Measurements from ENCODE around the gene DNAJC7.
"Not testable (repeated sequence)": the region's sequence is repeated elsewhere in the genome, so short reads cannot be mapped to it uniquely, and the experiment has no call there.

Gene DNAJC7

DNA sequence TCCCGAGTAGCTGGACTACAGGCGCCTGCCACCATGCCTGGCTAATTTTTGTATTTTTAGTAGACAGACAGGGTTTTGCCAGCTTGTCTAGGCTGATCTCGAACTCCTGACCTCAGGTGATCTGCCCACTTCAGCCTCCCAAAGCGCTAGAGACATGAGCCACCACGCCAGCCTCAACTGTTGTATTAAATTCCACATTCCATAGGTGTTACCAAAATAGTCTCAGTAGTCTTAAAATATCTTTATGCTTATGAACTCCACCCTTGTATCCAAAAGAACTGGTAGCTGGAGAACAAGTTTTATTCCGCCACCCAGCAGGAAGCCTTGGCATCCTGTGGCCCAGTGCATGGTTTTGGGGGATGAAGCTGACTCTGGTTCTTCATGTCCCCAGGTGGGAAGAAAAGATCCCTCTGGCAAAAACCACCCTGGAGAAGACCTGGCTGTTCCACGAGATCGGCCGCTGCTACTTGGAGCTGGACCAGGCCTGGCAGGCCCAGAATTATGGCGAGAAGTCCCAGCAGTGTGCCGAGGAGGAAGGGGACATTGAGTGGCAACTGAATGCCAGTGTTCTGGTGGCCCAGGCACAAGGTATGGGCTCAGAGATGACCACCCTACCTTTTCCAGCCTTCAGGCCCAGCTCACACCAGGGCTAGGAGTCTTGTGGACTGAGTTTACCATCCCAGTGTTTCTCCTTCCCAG lies 68.3 kb downstream of the DNAJC7 start:
- DNase-seq = no peak

DNA sequence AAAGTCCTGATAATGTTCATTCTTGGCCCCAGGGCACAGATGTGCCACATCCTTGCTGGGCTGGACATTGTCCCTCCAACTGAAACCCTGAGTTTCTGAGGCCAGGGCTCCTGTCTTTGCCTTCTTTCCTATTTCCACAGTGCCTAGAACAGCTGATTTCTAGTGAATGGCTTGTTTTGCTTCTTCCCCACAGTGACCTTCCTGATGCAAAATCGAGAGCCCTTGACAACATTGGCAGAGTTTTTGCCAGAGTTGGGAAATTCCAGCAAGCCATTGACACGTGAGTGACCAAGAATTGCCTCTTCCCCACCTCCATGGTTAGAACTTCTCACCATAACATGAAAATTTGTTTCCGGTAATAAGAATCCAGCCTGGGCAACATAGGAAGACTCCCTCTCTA lies 72.3 kb downstream of the DNAJC7 start:
- no peak for DNase-seq

DNA sequence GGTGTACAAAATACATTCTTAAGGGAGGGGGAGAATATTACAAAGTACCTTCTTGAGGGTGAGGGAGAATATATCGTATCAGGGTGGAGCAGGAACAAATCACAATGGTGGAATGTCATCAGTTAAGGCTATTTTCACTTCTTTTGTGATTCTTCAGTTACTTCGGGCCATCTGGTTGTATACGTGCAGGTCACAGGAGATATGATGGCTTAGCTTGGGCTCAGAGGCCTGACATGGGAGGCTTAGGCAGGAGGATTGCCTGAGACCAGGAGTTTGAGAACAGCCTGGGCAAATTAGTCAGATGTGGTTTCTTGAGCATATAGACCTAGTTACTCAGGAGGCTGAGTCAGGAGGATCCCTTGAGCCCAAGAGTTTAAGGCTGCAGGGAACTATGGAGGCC lies 73.7 kb downstream of the DNAJC7 start:
- no peak for DNase-seq

DNA sequence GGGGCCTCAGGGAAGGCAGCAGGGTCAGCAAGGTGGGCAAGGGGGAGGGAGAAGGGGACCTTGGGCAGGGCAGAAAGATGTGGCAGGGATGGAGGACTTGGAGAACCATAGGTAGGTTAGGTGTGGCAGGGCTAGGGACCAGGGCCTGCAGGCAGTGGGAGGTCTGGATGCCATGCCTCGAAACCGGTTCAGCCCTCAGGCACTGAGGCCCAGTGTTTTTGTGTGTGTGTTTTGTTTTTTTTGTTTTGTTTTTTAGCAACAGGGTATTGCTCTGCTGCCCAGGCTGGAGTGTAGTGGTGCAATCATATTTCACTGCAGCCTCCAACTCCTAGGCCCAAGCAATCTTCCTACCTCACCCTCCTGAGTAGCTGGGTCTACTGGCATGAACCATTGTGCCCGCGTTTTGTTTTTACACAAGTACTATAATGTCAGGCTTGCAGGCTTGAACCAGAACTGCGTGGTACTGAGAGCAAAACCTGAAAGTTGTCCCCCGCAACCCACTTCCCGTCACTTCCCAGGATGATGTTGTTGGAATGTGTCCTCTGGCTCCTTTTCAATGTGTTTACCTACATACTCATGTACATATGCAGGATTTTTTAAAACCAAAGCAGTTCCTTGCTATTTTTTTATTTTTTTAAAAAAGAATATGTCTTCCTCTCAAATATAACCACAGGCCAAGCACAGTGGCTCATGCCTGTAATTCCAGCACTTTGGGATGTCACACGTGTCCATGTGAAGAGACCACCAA lies 74.4 kb downstream of the DNAJC7 start:
- DNase-seq = no peak

DNA sequence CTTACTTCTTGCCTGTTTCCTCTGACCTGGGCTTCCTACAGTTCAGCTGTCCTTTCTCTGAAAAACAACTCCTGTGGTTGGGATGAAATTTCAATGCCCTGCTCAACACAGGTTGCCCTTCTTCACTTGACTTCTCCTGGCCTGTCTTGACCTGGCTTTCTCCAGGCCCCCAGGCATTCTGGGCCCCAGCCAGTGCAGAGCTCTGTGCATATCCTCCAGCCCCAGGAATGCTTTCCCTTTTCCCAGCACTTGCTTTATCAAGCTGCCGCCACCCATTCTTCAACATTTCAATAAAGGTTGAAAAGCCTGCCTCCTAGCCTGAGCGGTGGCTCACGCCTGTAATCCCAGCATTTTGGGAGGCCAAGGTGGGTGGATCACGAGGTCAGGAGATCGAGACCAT lies 76.1 kb downstream of the DNAJC7 start:
- no peak for DNase-seq

DNA sequence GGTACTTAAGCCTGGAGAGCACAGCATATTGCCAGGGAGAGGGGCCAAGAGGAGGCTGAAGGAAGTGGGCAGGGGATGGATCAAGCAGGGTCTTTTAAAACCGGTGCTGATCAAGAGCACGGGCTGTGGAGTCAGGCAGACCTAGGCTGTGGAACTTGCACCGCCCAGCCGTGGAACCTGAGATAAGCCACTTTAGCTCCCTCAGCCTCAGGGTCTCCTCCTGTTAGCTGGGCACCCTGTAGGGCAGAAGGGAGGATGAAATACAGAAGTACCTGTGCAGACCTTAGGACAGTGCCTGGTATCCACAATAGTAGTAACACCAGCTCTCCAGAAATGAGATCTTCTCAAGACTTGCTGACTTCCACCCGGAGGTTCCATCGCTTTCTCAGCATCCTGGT lies 77.5 kb downstream of the DNAJC7 start:
- no peak for DNase-seq

DNA sequence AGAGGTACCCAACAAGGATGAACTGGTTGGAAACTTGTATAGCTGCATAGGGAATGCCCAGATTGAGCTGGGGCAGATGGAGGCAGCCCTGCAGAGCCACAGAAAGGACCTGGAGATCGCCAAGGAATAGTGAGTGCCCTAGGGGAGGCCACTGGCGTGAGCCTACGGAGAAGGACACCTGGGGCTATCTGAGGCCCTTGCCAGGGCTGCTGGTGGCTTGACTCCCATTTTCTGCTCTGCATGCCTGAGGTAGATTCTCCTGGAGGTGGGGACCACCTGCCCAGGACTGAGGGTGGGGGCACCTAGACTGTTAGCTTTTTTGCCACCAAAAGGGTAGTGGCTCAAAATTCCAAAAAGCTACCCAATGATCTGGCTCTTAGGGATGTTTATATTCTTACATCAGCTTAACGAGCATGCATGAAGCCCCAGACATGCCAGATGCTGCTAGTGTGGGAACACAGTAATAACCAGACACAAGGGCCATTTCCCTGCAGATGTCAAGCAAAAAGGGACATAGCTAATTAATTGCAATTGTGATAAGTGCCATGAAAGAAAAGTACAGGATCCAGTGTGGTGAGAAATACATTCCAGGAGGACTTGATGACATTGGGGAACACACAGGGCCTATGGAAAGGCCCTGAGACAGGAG lies 78.1 kb downstream of the DNAJC7 start:
- no peak for DNase-seq

DNA sequence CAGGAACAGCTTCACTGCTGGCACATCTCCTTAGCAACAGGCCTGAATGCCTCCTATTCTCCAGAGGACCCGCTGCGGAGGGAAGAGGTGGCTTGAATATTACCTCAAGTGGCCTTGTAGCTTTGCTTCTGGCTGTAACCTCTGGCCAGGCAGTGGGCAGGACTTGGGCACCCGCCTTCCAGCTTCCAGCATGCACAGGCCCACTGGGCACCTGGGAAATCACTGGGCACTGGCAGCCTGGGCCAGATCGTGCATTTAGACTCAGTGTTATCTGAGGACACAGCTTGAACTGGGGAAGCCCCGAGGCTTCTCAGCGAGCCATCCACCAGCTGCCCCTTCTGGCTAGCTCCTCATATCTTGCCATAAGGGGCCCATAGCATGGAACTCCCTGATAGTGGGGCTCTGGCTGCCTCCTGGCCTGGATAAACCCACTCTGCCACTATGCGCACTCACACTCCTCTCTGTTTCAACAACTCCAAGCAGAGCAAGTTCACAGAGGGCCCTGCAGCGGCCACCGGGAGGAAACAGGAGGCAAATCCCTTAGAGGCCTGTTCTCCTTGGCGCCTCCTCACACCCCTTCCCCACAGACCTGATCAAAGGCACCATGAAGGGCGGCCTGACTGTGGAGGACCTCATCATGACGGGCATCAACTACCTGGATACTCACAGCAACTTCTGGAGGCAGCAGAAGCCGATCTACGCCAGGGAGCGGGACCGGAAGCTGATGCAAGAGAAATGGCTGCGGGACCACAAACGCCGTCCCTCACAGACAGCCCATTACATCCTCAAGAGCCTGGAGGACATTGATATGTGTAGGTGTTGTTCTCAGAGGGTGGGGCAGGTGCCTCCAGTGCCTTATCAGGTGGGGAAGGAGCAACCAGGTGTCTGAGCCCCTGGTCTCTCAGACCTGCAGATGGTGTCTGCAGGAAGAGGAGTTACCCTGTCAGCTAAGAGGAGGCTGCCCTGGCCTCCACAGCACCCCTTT lies 79.0 kb downstream of the DNAJC7 start:
- DNase-seq = no peak

DNA sequence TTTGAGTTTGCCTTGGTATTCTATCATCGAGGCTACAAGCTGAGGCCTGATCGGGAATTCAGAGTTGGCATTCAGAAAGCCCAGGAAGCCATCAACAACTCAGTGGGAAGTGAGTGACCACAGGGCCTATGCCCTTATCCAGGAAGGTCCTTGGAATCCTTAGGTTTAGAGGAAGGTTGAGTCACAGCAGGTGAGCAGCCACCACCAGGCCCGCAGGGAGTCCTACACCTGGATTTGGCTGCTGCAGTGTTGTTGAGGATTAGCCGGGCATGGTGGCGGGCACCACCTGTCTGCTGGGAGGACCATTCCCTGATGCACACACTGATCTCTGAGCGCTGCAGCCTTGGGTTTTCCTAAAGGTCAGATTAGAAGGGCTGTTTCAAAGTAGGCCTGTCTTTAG lies 81.6 kb downstream of the DNAJC7 start:
- no peak for DNase-seq

DNA sequence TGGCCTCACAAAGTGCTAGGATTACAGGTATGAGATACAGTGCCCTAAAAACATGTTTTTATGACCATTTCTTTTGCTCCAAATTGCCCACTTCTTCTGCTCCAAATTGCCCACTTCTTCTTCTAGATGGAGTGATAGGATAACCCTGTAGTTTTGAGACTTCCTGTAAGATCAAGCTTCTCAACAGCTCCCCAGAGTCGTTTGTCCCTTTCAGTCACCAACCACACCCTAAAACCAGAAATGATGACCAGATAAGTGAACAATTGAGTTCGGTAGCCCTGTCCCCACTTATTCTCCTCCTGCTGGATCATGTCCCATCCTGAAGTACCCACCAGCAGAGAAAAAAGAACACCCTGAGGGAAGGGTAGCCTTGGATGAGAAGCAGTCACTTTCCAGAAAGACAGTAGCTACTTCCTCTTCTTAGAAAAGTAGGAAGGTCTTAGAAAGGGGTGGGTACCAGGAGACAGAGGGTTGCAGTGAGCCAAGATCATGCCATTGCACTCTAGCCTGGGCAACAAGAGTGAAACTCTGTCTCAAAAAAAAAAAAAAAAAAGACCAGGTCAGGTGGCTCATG lies 84.3 kb downstream of the DNAJC7 start:
- DNase-seq = peak; percentile 90

DNA sequence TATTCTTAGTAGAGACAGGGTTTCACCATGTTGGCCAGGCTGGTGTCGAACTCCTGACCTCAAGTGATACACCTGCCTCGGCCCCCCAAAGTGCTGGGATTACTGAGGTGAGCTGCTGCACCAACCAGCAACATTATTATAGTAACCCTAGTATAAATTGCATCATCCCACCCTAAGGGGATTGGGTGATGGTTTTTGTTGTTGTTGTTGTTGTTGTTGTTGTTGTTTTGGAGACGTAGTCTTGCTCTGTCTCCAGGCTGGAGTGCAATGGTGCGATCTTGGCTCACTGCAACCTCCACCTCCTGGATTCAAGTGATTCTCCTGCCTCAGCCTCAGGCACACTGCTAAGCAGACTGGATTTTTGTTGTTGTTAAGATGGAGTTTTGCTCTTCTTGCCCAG lies 85.5 kb downstream of the DNAJC7 start:
- DNase-seq = not testable (repeated sequence)

DNA sequence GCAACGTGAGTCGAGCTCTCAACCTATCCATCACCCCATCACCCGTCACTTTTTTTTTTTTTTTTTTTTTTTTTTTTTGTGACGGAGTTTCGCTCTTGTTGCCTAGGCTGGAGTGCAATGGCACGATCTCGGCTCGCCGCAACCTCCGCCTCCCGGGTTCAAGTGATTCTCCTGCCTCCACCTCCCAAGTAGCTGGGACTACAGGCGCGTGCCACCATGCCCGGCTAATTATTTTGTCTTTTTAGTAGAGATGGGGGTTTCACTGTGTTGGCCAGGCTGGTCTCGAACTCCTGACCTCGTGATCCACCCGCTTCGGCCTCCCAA lies 86.4 kb downstream of the DNAJC7 start:
- not testable (repeated sequence) for DNase-seq

DNA sequence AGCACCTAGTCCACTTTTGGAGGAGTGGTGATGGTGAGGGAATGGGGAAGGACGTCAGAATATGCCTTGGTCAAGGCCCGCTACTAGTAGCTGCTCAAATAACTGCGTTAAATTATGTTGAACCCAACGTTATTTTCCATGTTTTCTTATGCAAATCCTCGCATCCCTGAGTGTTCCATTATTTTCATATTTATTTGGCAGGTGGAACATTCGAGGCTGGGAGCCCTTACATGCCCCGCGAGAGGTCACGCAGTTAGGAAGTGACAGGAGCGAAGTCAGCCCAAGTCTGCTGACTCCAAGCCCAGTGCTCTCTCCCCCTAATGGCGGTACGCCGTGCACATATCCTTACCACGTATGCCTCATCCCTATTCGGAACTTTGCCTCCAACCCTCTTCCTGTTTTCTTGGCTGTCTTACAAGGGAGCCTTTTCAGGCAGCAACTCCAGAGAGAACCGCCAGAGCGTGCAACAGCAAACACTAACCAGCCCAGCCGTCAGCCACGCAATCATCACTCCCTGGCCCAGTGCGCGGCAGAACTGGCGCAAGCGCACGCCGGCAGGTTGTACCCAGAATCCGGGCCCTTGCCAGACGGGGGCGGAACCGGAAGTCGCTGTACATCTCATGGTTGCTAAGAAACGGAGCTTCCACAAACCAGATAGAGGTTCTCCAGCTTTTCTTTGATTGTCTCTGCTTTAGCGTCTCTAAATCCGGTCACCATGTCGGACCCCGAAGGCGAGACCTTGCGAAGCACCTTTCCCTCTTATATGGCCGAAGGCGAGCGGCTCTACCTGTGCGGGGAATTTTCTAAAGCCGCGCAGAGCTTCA lies 87.0 kb downstream of the DNAJC7 start, which contains the start of gene ODAD4:
ODAD4 (plus strand) TSS at position 609 of the 824 bp plus-strand sequence; CDS start at position 716, 107 bp downstream.
- DNase-seq = peak; percentile 99

DNA sequence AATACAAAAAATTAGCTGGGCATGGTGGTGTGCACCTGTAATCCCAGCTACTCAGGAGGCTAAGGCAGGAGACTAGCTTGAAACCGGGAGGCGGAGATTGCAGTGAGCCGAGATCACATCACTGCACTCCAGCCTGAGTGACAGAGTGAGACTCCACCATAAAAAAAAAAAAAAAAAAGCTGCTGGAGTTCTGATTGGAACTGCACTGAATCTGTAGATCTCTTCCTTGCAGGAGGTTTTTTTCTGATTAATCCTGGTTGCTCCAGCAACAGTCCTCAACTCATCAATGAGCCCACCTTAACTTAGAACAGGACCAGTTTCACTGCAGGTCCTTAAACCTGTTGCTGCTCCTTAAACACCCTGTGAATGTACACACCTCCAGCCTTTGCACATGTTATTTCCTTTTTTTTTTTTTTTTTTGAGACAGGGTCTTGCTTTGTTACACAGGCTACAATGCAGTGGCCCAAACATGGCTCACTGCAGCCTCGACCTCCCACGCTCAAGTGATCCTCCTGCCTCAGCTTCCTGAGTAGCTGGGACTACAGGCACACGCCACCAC lies 88.5 kb downstream of the DNAJC7 start:
- DNase-seq = no peak

Measured in MV-4-11 (cell line).